Omental fat pad (tissue), 4 donors: Measurements from ENCODE around the gene TNKS2. TPM values are rescaled to one million over a fixed set of nuclear protein-coding genes. Genes with fewer than 3 reads are reported as not detected.
"Not testable (repeated sequence)": the region's sequence is repeated elsewhere in the genome, so short reads cannot be mapped to it uniquely, and the experiment has no call there.

Source experiments
- ATAC-seq: fragments of 150-250 bp; one replicate; pipeline ENCODE4 v1.9.1; 2016; ENCODE audit warnings: mild to moderate bottlenecking, moderate library complexity; ENCODE audit not compliant: low FRiP score
- DNase-seq: peaks from one replicate; pipeline ENCODE4 v3.0.0-alpha.2; 2019; ENCODE audit warnings: low spot score
- CTCF ChIP-seq, 3 donors: fragments of 450-650 bp; IDR thresholded peaks; one replicate each; pipeline ENCODE4 v1.5.1; 2016 to 2017; ENCODE audit warnings: antibody characterized with exemption in 3 of 3, mild to moderate bottlenecking in 3 of 3, moderate library complexity in 2 of 3
- total RNA-seq, 4 donors: library from RNA; depleted of rRNA; stranded (reverse); fragments of >200 nt; gene quantifications; one replicate each; pipeline ENCODE4 v1.1.0, GENCODE V29; 2016

The TNKS2 gene
- total RNA-seq, 4 donors from 2014 or later = 37.6 to 52.8 (median 43.8) TPM

GRCh38 chr10:91800756-91801155, 2.5 kb downstream of the TNKS2 start:
- ATAC-seq (no peak), DNase-seq (no peak)
- TF ChIP-seq CTCF (IDR thresholded peaks at IDR 0.05) = no peak

- no peak for TF ChIP-seq CTCF (IDR thresholded peaks at IDR 0.05)
- DNase-seq = no peak
- ATAC-seq = no peak
Measured at GRCh38 chr10:91803386-91804125, 5.3 kb downstream of the TNKS2 start.

- DNase-seq = no peak
- no peak for TF ChIP-seq CTCF (IDR thresholded peaks at IDR 0.05)
- no peak for ATAC-seq
Measured at GRCh38 chr10:91804126-91804510, 5.9 kb downstream of the TNKS2 start.

GRCh38 chr10:91805110-91805838, 7.0 kb downstream of the TNKS2 start:
- DNase-seq (no peak), ATAC-seq (peak; percentile 48)
- TF ChIP-seq CTCF (IDR thresholded peaks at IDR 0.05) = no peak

- DNase-seq, ATAC-seq: not testable (repeated sequence)
Measured at GRCh38 chr10:91807264-91807663, 9.0 kb downstream of the TNKS2 start.

- DNase-seq (no peak), ATAC-seq (no peak)
- no peak for TF ChIP-seq CTCF (IDR thresholded peaks at IDR 0.05)
Measured at GRCh38 chr10:91813251-91813650, 15.0 kb downstream of the TNKS2 start.

GRCh38 chr10:91816981-91817380, 18.8 kb downstream of the TNKS2 start:
- no peak for ATAC-seq
- no peak for TF ChIP-seq CTCF (IDR thresholded peaks at IDR 0.05)
- DNase-seq = no peak
